Measurements from ENCODE around the gene RPS3.
"Not testable (repeated sequence)": the region's sequence is repeated elsewhere in the genome, so short reads cannot be mapped to it uniquely, and the experiment has no call there.

Gene RPS3

DNA sequence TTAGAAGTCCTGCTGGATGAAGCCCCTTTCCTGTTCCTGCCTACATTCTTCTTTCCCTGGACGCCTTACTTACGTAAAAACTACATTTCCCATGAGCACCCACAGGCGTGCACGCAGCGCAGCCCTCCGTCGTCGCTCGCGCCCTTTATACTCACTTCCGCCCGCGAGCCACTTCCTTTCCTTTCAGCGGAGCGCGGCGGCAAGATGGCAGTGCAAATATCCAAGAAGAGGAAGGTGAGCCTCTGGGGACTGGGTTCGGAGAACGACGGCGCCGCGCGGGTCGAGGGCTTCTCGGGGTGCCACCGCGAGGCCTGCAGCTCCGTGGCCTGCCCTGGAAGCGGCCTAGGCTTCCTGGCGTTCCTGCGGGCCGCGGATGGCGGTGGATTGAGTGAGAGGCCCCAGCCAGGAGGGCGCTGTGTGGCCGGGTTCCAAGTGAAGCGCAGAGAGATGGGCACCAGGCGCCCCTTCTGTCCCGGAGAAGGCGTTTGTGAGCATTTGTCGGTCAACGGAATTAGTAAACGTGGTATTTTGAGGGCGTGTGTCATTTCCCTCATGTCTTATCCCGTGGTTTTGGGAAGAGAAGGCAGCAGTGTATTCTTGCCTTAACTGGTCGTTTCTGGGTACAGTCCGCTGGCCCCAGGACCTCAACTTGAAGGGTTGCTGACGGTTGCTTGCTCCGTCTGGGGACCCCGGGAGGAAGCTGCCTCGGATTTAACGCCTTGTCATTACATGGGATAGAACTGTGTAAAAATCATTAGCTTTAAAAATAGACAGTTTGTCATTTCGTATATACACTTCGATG lies at the start of gene RPS3:
TSS of gene RPS3 (plus strand) at position 175 of the 802 bp plus-strand sequence. CDS start at position 205, 30 bp downstream.
- DNase-seq (ENCODE audit: low read depth in 2 of 2) = peak; percentile 73 to 81

DNA sequence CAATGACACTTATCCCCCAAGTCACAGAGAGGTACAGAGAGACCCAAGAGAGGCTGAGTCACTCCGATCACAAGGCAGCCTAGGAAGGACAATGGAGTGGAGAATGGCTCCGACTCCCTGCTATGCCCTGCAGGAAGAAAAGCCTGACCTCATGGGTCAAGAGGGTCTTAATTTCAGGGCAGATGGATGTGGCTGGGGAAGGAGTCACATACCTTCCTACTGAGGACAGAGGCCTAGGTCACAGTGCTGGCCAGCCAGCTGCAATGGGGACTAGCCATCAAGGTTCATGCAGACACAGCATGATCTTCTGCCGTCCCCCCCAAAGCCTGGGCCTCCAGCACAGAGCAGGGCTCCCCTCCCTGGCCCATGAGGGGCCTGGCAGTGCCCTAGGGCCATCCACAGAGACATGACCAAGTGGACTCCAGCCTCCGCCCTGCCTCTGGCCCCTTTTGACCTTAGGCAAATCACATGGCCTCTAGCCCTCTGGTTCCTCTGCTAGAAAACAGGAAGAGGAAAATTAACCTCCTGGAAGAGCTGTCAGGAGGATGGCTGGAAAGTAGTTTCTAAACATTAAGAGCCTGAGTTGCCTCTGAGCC lies 49.7 kb upstream of the RPS3 start:
- no peak for DNase-seq (ENCODE audit: low read depth in 2 of 2)

DNA sequence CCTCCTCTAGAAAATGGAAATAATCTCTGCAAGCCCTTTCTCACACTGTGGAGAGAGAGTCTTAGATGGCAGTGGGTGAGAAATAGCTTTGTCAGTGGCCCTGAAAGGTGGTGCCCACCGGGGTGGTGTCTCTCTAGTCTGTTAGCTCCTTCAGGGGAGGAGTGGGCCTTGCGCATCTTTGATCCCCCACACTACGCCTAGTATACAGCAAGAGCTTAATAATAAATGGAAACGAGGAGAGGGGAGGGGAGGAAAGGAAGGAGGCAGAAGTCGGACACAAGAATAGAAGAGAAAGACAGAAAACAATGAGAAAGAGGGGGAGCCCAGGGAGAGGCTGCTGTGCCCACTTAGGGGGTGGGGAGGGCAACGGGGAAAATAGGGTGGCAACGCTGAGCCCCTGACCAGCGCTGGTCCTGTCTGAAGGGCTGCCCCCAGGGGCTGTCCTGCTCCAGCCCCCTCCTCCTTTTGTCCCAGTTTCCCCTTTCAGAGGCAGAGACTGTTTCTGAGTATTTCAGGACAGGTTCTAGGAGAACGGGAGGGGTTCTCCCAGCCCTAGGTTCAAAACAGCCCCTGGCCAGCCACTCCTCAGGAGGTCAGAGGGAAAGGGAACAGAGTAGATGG lies 49.1 kb upstream of the RPS3 start:
- no peak for DNase-seq (ENCODE audit: low read depth in 2 of 2)

- no peak for DNase-seq (ENCODE audit: low read depth in 2 of 2)
Observed at GRCh38 chr11:75350743-75351540, 48.4 kb upstream of the RPS3 start.

DNA sequence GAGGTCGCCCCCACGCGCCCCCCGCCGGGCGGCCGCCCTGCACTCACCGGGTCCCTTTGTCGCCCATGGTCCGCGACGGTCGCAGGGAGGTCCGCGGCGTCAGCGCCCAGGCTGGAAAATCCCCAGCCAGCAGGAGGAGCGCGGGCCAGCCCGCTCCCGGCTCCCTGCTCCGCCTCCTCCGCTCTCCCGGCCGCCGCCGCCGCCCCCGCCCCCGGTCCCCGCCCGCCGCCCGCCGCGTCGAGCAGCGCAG lies 47.9 kb upstream of the RPS3 start, which contains the start of gene ARRB1:
TSS of gene ARRB1 (minus strand) at position 121 of the 250 bp plus-strand sequence. CDS start at position 67, 54 bp downstream.
- peak in 1 of 2 donors; percentile 30 for DNase-seq (ENCODE audit: low read depth in 2 of 2)

DNA sequence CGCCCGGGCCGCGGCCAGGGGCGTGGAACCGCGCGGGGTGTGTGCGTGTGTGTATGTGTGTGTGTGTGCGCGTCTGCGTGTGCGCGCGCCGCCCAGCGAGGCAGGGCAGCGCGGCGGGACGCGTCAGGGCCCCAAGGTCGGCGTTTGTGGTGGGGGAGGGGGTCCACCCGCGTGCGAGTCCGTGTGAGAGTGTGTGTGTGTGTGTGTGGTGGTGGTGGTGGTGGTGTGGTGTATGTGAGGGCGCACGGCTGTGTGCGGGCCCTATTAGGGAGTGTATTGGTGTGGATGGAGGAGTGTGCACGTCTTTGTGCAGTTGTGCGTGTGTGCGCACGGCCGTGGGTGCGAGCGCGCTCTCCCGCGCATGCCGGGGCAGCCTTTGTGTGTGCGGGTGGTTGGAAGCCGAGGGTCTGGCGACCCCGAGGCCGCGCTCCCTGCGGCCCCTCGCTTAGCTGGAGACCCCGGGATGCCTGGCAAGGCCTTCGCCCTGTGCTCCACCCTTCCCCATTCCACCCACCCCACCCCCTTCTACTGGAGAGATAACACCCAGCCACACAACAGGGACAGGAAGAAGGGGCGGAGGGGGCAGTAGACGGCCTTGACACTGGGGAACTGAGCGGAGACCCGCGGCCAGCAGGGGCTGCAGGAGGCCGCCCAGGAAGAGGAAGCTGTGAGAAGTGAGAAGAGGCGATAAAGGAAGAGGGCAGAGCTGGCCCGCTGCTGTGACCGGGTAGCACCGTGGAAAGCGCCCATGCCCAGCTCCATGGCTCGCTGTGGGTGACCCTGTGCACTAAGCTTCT lies 47.3 kb upstream of the RPS3 start:
- peak in 1 of 2 donors; percentile 28 for DNase-seq (ENCODE audit: low read depth in 2 of 2)

DNA sequence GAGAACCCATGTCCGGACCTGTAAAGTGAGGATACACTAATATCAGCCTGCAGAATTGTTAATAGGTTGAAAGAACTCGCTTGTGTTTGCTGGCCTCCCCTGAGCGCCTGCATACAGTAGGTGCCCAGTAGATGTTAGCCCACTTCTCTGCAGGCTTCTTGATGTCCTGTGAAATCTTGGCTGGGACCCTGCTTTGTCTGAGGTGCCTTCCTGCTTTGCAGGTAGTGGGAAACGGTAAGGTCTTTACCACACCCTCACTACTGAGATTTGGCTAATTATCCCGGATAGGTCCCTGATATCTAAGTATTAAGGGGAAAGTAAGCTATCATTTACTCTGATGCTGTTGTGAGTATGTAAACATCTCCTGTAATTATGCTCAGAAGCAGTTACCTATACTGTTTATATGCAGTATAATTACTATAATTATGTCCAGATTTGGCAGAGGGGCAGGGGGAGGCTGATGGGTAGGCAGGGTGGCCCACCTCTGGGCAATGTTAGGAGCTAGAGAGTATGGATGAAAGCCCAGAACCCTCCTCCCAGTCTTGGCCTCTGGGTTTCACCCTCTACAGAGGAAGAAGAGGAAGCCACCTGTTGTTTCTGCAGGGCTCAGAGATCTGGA lies 46.6 kb upstream of the RPS3 start:
- DNase-seq (ENCODE audit: low read depth in 2 of 2) = no peak

DNA sequence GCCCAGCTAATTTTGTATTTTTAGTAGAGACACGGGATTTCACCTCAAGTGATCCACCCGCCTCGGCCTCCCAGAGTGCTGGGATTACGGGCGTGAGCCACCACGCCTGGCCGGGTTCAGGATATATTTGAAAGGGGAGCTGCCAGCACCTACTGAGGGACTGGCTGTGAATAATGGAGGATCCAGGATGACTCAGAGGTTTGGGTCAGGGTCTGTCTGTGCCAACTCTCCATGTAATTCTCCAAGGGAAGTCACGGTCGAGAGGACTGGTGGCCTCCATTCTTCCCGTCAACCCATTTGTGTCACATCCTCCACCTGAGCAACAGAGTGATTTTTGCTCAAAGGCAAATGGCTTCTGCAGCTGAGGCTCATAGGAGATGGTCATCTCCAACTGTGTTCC lies 44.3 kb upstream of the RPS3 start:
- DNase-seq (ENCODE audit: low read depth in 2 of 2) = no peak

- DNase-seq (ENCODE audit: low read depth in 2 of 2) = no peak
Observed at GRCh38 chr11:75356613-75357012, 42.7 kb upstream of the RPS3 start.

GRCh38 chr11:75362285-75362684 lies 37.0 kb upstream of the RPS3 start:
- not testable (repeated sequence) for DNase-seq (ENCODE audit: low read depth in 2 of 2)

DNA sequence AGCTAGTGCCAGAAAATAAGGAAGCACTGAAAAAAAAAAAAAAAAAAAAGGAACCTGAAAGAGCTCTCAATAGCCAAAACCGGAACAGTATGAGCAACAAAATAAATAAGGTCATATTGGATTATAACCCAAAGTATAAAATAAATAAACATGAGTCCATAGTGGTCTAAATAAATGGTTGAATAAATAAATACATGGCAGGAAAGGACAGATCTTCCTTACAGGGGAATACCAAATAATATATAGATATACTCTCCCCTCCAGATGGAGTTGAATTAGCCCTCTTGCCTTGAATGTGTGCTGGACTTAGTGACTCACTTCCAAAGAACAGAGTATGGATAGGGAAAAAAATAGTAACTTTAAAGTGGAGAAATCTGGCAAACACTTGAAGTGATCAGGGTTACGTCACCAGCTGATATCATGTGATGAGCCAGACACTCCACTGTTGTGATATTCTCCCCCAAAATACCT lies 33.6 kb upstream of the RPS3 start:
- no peak for DNase-seq (ENCODE audit: low read depth in 2 of 2)

DNA sequence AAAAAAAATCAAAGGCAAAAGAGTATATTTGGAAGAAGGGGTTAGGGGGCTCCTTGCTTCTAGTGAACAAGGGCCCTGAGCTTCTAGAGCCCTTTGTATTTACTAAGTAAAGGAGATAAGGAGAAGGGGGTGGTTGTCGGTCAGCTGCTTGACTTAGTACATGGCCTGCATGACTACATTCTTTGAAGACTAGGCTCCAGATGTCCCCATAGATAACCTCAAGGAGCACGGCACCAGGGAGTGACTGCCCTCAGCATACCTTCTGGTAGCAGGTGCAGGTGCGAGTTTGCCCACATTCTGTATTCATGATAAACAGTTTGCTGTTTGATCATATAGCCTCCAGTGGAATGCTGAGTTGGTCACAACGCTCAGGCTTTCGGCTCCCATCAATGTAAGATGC lies 32.5 kb upstream of the RPS3 start:
- not testable (repeated sequence) for DNase-seq (ENCODE audit: low read depth in 2 of 2)

DNA sequence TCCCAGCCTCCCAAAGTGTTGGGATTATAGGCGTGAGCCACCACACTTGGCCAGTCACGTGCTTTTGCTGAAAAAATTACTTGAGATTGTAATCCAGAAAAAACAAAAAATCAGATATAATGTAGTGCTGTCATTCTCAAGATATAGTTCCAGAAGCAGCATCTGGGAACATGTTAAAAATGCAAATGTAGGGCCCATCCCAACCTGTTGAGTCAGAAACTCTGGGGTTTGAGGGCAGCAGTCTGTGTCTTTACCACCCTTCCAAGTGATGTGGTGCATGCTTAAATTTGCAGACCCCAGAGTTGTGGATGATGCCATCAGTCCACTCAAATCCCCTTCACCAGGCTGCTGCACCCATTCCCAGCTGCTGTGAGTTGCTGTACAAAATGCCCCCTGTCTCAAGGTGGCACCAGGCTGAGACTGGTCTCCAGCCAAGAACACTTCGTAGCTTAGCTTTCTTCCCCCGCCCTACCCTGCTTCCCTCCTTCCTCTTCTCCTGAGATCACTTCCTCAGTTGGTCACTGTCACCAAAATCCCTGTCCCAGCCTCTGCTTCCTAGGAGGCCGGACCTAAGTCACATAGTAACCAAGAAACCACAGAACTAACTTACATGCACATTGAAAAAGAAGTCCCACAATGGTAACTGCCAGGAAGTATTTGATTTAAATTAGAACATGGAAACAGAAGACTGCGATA lies 29.6 kb upstream of the RPS3 start:
- DNase-seq (ENCODE audit: low read depth in 2 of 2) = no peak

DNA sequence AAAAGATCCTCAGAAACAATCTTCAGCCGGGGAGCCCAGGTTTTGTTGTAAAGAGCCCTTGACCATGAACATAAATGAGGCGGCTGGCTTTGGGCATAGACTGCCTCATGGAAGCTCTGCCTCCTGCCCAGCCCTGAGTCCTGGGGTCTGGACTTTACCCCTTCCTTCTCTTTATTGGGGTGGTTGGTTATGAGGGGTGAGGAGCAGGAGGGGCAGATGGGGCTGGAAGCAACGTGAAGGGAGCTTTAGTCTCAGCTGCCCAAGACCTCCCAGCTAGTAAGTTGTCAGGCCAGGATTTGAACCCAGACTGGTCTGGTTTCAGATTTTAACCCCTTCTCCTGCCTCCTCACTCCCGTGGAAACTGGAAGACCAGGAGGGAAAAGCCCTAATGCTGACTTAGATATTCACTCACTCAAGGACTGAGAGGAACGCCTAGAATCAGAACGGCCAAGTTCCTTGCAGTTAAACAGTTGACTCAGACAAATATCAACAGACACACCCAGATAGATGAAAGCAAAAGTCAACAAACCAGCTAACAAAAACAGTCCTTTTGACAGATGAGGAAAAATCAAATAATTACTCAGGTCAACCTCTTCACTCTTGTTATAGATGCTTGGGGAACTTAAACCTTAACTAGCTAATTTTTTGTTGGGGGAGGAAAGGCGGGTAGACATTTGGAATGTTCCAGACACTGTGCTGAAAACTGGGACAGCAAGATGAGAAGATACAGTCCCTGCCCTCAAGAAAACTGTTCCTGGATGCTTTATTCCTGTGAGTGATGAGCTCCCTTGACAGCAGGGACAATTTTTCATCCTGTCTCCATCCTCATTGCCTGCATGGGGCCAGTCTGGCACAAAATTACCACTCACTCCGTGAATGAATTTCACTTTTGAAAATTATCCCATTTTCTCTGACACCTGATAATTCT lies 27.1 kb upstream of the RPS3 start:
- DNase-seq (ENCODE audit: low read depth in 2 of 2) = no peak

- no peak for DNase-seq (ENCODE audit: low read depth in 2 of 2)
Observed at GRCh38 chr11:75373201-75373600, 26.1 kb upstream of the RPS3 start.

- DNase-seq (ENCODE audit: low read depth in 2 of 2) = no peak
Observed at GRCh38 chr11:75374646-75375045, 24.7 kb upstream of the RPS3 start.

DNA sequence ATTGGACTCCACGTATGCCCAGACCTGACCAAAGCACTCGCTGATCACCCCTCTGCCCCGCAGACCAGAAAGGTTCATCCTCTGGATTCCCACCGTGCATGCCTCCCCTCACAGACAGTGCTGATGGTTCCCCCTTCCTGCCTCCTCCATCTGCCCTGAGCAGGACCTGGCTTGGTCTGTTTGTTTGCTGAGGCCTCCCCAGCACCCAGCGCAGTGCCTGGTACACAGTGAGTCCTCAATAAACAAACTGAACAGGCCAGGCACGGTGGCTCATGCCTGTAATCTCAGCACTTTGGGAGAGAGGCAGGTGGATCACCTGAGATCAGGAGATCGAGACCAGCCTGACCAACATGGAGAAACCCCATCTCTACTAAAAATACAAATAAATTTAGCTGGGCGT lies 23.7 kb upstream of the RPS3 start:
- no peak for DNase-seq (ENCODE audit: low read depth in 2 of 2)

DNA sequence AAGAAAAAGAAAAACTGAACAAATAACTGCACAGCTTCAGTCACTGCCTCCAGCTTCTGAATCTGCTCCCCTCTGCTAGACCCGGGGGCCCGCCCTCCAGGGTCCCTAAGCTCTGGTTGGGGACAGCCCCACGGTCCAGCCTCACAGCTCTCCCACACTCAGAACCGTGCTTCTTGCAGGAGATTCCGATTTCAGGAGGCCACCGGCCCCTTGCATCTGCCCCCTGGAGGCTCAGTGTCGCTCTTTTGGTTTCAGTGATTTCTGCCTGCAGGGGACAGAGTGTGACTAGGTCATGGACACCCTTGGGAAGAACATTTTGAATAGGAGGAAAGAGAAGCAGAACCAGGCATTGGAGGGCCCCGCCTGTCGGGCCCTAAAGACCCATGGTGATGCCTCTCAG lies 23.1 kb upstream of the RPS3 start:
- DNase-seq (ENCODE audit: low read depth in 2 of 2) = no peak

DNA sequence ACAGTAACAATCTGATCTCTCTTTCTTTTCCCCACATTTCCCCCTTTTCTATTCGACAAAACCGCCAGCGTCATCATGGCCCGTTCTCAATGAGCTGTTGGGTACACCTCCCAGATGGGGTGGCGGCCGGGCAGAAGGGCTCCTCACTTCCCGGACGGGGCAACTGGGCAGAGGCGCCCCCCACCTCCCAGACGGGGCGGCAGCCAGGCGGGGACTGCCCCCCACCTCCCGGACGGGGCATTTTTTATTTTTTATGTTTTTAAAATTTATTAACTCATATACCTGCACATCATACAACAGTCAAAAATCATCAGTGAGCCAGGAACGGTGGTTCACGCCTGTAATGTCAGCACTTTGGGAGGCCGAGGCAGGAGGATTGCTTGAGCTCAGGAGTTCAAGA lies 20.5 kb upstream of the RPS3 start:
- not testable (repeated sequence) for DNase-seq (ENCODE audit: low read depth in 2 of 2)
